ENCODE results near the gene BCAS3.

DNA sequence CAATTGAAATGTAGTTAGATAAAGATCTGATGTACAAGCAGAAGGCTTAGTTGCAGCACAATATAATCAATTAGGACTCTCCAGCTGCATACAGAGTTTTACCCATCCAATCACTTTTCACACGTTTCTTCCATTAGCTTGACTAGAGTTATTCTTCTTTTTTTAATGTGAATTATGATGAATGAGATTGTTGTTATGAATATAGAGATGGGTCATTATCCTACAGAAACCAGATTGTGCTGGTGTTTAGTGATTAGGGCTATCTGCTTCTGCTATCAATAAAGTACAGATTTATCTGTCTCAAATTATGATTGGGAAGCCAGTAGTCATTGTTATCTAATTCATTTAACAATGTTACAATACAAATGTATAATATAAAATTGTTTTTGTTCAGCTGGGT lies 500.6 kb downstream of the BCAS3 start:
- TF ChIP-seq POLR2A (IDR thresholded peaks at IDR 0.05) = no peak
- TF ChIP-seq, protein P1, sequence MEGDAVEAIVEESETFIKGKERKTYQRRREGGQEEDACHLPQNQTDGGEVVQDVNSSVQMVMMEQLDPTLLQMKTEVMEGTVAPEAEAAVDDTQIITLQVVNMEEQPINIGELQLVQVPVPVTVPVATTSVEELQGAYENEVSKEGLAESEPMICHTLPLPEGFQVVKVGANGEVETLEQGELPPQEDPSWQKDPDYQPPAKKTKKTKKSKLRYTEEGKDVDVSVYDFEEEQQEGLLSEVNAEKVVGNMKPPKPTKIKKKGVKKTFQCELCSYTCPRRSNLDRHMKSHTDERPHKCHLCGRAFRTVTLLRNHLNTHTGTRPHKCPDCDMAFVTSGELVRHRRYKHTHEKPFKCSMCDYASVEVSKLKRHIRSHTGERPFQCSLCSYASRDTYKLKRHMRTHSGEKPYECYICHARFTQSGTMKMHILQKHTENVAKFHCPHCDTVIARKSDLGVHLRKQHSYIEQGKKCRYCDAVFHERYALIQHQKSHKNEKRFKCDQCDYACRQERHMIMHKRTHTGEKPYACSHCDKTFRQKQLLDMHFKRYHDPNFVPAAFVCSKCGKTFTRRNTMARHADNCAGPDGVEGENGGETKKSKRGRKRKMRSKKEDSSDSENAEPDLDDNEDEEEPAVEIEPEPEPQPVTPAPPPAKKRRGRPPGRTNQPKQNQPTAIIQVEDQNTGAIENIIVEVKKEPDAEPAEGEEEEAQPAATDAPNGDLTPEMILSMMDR (IDR thresholded peaks at IDR 0.05) = no peak

All from lower leg skin (tissue), 3 donors.